Erythroblast (primary cell): Measurements from ENCODE around the gene IPO9.

ENCODE experiments used
- GATA1 ChIP-seq: IDR thresholded peaks from 2 replicates; pipeline ENCODE4 v1.6.1; 2011; ENCODE audit warnings: low read depth, mild to moderate bottlenecking, control low read depth, low read length, moderate library complexity
- POLR2A ChIP-seq: IDR thresholded peaks from 2 replicates; pipeline ENCODE4 v1.6.1; 2011; ENCODE audit warnings: mild to moderate bottlenecking, low read length

GRCh38 chr1:201903135-201903534 is 74.2 kb downstream of the IPO9 start:
- TF ChIP-seq POLR2A, result no peak
- no peak for TF ChIP-seq GATA1
